ENCODE results near the gene AKNA. TPM values are rescaled to one million over a fixed set of nuclear protein-coding genes. Genes with fewer than 3 reads are reported as not detected.

AKNA gene
- total RNA-seq, 1 experiment from 2014 or later, result 29.3 TPM

- CTCF ChIA-PET, result interaction anchor here (0.7 kb wide), 1 partner anchor 263 kb away, joined by 3 read pairs; no protein-coding TSS in a partner anchor
- no peak overlapping the region for H3K27ac Mint-ChIP-seq
- no peaks in the 10 kb centered on the region for H3K27me3 Mint-ChIP-seq (ENCODE audit: low read depth)
- DNase-seq (ENCODE audit: low spot score), result no peak
- H3K36me3 Mint-ChIP-seq, result peaks cover 46% of the 10 kb centered on the region
- H3K4me3 Mint-ChIP-seq, result no peak overlapping the region
- H3K9me3 Mint-ChIP-seq, result no peaks in the 10 kb centered on the region
- no peak for ATAC-seq
- H3K4me1 Mint-ChIP-seq, result peaks cover 17% of the 10 kb centered on the region
- POLR2A ChIA-PET, result no interaction called here
- TF ChIP-seq ZNF512 (CRISPR knock-in tag; IDR thresholded peaks at IDR 0.05; ENCODE audit: borderline replicate concordance), result no peak
- no peak for TF ChIP-seq NR1H2 (CRISPR knock-in tag; IDR thresholded peaks at IDR 0.05)
- no peak for TF ChIP-seq NFATC4 (CRISPR knock-in tag; IDR thresholded peaks at IDR 0.05)
- TF ChIP-seq, protein P1, sequence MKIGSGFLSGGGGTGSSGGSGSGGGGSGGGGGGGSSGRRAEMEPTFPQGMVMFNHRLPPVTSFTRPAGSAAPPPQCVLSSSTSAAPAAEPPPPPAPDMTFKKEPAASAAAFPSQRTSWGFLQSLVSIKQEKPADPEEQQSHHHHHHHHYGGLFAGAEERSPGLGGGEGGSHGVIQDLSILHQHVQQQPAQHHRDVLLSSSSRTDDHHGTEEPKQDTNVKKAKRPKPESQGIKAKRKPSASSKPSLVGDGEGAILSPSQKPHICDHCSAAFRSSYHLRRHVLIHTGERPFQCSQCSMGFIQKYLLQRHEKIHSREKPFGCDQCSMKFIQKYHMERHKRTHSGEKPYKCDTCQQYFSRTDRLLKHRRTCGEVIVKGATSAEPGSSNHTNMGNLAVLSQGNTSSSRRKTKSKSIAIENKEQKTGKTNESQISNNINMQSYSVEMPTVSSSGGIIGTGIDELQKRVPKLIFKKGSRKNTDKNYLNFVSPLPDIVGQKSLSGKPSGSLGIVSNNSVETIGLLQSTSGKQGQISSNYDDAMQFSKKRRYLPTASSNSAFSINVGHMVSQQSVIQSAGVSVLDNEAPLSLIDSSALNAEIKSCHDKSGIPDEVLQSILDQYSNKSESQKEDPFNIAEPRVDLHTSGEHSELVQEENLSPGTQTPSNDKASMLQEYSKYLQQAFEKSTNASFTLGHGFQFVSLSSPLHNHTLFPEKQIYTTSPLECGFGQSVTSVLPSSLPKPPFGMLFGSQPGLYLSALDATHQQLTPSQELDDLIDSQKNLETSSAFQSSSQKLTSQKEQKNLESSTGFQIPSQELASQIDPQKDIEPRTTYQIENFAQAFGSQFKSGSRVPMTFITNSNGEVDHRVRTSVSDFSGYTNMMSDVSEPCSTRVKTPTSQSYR (CRISPR knock-in tag; IDR thresholded peaks at IDR 0.05), result no peak
- TF ChIP-seq CREB1 (CRISPR knock-in tag; IDR thresholded peaks at IDR 0.05), result no peak
- no peak for TF ChIP-seq ESRRA (CRISPR knock-in tag; IDR thresholded peaks at IDR 0.05; ENCODE audit: borderline replicate concordance)
- no peak for TF ChIP-seq ETV6 (CRISPR knock-in tag; IDR thresholded peaks at IDR 0.05)
- no peak for TF ChIP-seq JAZF1 (CRISPR knock-in tag; IDR thresholded peaks at IDR 0.05)
- no peak for TF ChIP-seq ZSCAN18 (CRISPR knock-in tag; IDR thresholded peaks at IDR 0.05)
- TF ChIP-seq NFYB (CRISPR knock-in tag; conservative IDR thresholded peaks at IDR 0.05; ENCODE audit: low read depth), result no peak
- no peak for TF ChIP-seq CBFB (CRISPR knock-in tag; IDR thresholded peaks at IDR 0.05; ENCODE audit: low read depth)
- no peak for TF ChIP-seq ZNF138 (CRISPR knock-in tag; conservative IDR thresholded peaks at IDR 0.05)
These were observed 42.2 kb downstream of the AKNA start for GRCh38 chr9:114345493-114346065.

DNA sequence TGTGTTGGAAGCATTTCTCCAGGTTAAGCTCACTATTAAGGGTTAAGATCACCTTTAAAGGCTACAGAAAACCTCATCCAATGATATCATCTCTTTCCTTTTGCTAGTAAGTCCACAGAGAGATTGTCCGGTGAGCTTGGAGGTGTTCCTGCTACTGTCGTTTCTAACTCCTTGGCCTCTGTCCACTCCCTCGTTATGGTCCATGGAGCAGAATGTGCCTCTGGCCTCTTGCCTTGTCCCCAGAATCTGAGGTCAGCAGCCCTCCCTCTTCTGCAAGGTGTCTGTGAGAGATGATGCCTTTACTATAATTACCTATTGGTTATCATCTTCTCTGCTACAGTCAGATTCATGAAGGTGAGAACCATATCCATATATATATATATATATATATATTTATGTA, 43.1 kb downstream of the AKNA start:
- Mint-ChIP-seq H3K27ac (no peak overlapping the region), H3K4me3 (no peak overlapping the region), H3K4me1 (peaks cover 14% of the 10 kb centered on the region), H3K9me3 (no peaks in the 10 kb centered on the region), H3K36me3 (peaks cover 38% of the 10 kb centered on the region), H3K27me3 (ENCODE audit: low read depth) (no peaks in the 10 kb centered on the region)
- ChIA-PET POLR2A (no interaction called here), CTCF (no interaction called here)
- no peak for DNase-seq (ENCODE audit: low spot score)
- no peak for ATAC-seq
- TF ChIP-seq, protein P2, sequence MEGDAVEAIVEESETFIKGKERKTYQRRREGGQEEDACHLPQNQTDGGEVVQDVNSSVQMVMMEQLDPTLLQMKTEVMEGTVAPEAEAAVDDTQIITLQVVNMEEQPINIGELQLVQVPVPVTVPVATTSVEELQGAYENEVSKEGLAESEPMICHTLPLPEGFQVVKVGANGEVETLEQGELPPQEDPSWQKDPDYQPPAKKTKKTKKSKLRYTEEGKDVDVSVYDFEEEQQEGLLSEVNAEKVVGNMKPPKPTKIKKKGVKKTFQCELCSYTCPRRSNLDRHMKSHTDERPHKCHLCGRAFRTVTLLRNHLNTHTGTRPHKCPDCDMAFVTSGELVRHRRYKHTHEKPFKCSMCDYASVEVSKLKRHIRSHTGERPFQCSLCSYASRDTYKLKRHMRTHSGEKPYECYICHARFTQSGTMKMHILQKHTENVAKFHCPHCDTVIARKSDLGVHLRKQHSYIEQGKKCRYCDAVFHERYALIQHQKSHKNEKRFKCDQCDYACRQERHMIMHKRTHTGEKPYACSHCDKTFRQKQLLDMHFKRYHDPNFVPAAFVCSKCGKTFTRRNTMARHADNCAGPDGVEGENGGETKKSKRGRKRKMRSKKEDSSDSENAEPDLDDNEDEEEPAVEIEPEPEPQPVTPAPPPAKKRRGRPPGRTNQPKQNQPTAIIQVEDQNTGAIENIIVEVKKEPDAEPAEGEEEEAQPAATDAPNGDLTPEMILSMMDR (IDR thresholded peaks at IDR 0.05), result no peak
- TF ChIP-seq FOXK1 (CRISPR knock-in tag; IDR thresholded peaks at IDR 0.05), result no peak
- TF ChIP-seq, protein P3, sequence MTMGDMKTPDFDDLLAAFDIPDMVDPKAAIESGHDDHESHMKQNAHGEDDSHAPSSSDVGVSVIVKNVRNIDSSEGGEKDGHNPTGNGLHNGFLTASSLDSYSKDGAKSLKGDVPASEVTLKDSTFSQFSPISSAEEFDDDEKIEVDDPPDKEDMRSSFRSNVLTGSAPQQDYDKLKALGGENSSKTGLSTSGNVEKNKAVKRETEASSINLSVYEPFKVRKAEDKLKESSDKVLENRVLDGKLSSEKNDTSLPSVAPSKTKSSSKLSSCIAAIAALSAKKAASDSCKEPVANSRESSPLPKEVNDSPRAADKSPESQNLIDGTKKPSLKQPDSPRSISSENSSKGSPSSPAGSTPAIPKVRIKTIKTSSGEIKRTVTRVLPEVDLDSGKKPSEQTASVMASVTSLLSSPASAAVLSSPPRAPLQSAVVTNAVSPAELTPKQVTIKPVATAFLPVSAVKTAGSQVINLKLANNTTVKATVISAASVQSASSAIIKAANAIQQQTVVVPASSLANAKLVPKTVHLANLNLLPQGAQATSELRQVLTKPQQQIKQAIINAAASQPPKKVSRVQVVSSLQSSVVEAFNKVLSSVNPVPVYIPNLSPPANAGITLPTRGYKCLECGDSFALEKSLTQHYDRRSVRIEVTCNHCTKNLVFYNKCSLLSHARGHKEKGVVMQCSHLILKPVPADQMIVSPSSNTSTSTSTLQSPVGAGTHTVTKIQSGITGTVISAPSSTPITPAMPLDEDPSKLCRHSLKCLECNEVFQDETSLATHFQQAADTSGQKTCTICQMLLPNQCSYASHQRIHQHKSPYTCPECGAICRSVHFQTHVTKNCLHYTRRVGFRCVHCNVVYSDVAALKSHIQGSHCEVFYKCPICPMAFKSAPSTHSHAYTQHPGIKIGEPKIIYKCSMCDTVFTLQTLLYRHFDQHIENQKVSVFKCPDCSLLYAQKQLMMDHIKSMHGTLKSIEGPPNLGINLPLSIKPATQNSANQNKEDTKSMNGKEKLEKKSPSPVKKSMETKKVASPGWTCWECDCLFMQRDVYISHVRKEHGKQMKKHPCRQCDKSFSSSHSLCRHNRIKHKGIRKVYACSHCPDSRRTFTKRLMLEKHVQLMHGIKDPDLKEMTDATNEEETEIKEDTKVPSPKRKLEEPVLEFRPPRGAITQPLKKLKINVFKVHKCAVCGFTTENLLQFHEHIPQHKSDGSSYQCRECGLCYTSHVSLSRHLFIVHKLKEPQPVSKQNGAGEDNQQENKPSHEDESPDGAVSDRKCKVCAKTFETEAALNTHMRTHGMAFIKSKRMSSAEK (CRISPR knock-in tag; IDR thresholded peaks at IDR 0.05; ENCODE audit: borderline replicate concordance), result no peak
- TF ChIP-seq ZNF121 (CRISPR knock-in tag; IDR thresholded peaks at IDR 0.05), result no peak
- no peak for TF ChIP-seq ZBTB21 (CRISPR knock-in tag; IDR thresholded peaks at IDR 0.05; ENCODE audit: borderline replicate concordance)
- no peak for TF ChIP-seq EMX1 (CRISPR knock-in tag; IDR thresholded peaks at IDR 0.05)
- TF ChIP-seq, protein P4, sequence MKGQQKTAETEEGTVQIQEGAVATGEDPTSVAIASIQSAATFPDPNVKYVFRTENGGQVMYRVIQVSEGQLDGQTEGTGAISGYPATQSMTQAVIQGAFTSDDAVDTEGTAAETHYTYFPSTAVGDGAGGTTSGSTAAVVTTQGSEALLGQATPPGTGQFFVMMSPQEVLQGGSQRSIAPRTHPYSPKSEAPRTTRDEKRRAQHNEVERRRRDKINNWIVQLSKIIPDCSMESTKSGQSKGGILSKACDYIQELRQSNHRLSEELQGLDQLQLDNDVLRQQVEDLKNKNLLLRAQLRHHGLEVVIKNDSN (CRISPR knock-in tag; IDR thresholded peaks at IDR 0.05), result no peak
- TF ChIP-seq, protein P5, sequence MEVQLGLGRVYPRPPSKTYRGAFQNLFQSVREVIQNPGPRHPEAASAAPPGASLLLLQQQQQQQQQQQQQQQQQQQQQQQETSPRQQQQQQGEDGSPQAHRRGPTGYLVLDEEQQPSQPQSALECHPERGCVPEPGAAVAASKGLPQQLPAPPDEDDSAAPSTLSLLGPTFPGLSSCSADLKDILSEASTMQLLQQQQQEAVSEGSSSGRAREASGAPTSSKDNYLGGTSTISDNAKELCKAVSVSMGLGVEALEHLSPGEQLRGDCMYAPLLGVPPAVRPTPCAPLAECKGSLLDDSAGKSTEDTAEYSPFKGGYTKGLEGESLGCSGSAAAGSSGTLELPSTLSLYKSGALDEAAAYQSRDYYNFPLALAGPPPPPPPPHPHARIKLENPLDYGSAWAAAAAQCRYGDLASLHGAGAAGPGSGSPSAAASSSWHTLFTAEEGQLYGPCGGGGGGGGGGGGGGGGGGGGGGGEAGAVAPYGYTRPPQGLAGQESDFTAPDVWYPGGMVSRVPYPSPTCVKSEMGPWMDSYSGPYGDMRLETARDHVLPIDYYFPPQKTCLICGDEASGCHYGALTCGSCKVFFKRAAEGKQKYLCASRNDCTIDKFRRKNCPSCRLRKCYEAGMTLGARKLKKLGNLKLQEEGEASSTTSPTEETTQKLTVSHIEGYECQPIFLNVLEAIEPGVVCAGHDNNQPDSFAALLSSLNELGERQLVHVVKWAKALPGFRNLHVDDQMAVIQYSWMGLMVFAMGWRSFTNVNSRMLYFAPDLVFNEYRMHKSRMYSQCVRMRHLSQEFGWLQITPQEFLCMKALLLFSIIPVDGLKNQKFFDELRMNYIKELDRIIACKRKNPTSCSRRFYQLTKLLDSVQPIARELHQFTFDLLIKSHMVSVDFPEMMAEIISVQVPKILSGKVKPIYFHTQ (CRISPR knock-in tag; IDR thresholded peaks at IDR 0.05), result no peak
- TF ChIP-seq JUN (CRISPR knock-in tag; IDR thresholded peaks at IDR 0.05), result no peak
